ENCODE results near the gene RAPGEF4.
A peak's percentile ranks its signal among the peaks of the same experiment; 100 is the strongest.

The RAPGEF4 gene

DNA sequence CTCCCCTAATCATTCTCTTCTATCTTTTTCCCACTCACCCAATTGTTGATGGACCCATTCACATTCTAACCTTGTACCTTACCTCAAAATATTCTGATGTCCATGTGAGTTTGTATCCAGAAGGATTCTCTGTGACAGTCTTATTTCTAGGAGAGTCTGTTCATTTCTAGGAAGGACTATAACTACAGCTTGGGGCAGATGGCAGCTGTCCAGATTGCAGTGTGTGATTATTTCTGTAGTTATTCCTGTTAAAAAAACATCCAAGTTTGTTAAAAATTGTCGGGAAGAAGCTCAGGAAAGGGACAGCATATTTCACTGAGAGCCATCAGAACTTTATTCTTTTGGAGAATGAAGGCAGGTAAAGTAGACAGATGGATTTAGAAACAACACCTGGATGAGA, 142.6 kb downstream of the RAPGEF4 start:
- no peak overlapping the region for H3K4me3 ChIP-seq (replicated peaks; ENCODE audit: low read depth, low read length)
- peak; percentile 26 for DNase-seq (ENCODE audit: low read depth)
- TF ChIP-seq, protein P1, sequence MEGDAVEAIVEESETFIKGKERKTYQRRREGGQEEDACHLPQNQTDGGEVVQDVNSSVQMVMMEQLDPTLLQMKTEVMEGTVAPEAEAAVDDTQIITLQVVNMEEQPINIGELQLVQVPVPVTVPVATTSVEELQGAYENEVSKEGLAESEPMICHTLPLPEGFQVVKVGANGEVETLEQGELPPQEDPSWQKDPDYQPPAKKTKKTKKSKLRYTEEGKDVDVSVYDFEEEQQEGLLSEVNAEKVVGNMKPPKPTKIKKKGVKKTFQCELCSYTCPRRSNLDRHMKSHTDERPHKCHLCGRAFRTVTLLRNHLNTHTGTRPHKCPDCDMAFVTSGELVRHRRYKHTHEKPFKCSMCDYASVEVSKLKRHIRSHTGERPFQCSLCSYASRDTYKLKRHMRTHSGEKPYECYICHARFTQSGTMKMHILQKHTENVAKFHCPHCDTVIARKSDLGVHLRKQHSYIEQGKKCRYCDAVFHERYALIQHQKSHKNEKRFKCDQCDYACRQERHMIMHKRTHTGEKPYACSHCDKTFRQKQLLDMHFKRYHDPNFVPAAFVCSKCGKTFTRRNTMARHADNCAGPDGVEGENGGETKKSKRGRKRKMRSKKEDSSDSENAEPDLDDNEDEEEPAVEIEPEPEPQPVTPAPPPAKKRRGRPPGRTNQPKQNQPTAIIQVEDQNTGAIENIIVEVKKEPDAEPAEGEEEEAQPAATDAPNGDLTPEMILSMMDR (IDR thresholded peaks at IDR 0.05; ENCODE audit: low read length, missing control alignments) = no peak

DNA sequence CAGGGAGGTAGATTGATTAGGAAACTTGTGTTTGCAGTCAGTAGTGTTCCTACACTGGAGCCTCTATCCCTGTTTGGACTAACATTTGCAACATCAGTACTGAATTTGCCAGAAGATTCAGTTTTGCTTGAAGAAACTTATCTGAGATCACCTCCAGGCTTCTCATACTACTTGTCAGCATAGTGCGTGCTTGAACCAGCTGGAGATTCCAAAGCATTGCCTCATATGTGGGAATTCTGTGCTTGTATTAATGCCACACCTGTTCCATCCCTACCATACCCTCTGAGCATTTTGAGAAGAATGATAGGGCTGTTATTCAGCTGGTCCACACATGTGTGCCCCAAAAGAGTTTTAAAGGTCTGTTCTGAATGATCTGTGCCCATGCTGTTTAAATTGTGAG, 148.7 kb downstream of the RAPGEF4 start:
- DNase-seq (ENCODE audit: low read depth) = no peak
- TF ChIP-seq, protein P1 (IDR thresholded peaks at IDR 0.05; ENCODE audit: low read length, missing control alignments) = no peak
- H3K4me3 ChIP-seq (replicated peaks; ENCODE audit: low read depth, low read length) = no peak overlapping the region

DNA sequence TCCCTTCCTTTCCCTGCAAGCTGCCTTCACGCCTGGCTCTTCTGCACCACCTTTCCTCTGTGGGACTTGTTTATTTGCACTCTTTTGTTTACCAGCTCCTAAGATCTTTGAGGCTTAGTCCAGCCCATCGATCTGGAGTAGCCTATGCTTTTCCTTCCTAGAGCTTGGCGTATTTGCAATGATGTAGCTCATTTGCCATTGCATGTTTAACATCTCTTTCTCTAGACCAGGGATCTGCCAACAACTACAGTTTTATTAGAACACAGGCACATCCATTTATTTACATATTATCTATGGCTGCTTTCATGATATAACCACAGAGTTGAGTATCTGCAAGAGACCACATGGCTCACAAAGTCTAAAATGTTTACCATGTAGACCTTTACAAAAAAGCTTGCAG, 150.4 kb downstream of the RAPGEF4 start:
- no peak overlapping the region for H3K4me3 ChIP-seq (replicated peaks; ENCODE audit: low read depth, low read length)
- TF ChIP-seq, protein P1 (IDR thresholded peaks at IDR 0.05; ENCODE audit: low read length, missing control alignments) = no peak

DNA sequence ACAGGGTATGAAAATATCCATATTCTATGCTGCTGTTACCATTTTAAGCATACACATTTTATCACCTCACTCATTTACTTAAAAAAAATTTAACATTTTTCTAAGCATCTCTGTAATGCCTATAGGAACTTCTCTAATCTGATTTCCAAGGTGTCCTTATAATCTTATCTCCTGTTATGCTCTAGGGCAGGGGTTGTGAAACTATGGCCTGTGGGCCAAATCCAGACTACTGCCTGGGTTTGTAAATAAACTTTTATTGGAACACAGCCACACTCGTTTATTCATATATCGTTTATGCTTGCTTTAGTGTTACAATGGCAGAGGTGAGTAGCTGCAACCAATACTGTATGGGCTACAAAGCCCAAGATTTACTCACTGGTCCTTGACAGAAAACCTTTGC, 151.6 kb downstream of the RAPGEF4 start:
- DNase-seq (ENCODE audit: low read depth) = no peak
- no peak overlapping the region for H3K4me3 ChIP-seq (replicated peaks; ENCODE audit: low read depth, low read length)
- TF ChIP-seq, protein P1 (IDR thresholded peaks at IDR 0.05; ENCODE audit: low read length, missing control alignments) = no peak

More for the DNA sequence above, 150.4 kb downstream of the RAPGEF4 start:
- DNase-seq (ENCODE audit: low read depth) = no peak

DNA sequence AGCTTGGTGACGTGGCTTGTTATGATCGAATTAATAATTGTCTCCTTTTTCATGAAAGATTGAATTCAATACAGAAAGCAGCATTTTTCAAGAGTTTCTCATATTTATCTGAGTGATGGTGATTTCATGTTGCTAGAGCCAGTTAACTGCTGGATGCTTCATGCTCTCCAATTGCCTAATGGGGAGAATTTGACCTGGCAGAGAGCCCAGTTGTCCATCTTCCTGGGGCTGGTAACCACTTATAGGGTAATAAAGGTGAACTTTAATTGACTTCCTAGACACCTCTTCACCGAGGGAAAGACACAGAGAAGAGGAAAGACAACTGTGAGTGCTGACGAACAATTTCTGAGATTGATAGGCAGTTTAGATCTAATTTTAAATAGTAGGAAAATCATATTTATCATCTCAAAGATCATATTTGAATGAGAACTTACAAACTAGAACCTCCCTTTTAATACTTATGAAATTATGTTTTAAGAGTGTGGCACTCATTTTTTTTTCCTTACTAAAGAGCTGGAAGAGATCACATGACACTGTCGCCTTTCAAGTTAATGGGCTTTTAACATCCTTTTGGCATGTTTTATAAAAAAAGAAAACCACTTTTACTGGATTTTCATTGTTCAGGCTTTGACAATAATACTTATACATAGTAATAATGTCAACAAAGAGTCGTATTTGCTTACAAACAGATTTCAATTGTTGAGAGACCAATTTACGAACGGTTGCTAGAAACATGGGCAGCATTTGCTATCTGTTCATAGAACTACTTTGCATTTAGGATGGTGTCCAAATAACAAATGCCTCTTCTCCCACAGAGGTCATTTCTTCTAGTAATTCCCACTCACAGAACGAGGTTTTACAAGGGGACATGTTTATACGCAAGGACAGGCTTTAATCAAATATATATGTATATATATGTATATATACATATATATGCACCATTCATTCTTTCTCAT, 153.3 kb downstream of the RAPGEF4 start:
- no peak overlapping the region for H3K4me3 ChIP-seq (replicated peaks; ENCODE audit: low read depth, low read length)
- TF ChIP-seq, protein P1 (IDR thresholded peaks at IDR 0.05; ENCODE audit: low read length, missing control alignments) = no peak
- DNase-seq (ENCODE audit: low read depth) = no peak

DNA sequence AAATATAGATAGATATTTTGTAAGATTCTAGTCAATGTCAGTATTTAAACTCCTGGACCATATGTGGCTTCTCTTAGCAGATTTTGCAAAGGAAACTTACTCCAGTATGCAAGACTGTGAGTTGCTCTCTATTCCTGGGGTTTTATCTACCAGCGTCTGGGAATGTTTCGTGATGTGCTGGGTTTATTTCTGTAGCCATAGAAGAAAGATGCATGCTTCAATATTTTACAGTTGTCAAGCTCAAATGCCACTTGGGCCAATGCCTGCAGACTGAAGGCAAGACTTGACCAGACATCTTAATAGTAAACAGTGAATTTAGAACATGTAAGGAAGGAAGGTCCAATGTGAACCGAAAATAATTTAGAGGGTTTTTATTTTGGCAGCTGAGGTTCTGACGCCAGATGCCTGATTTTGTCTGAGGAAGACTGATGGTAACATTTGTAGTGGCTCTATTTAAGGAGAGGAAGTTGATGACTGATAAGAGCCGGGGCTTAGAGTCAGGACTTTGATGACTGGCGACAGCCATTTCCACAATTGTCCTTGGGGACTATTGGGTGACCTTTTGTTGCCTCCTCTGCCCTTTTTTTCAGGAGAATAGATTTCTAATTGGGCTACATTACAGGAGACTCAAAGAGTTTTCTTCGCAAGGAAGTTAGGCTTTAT, 154.3 kb downstream of the RAPGEF4 start:
- TF ChIP-seq, protein P1 (IDR thresholded peaks at IDR 0.05; ENCODE audit: low read length, missing control alignments) = no peak
- DNase-seq (ENCODE audit: low read depth) = no peak
- no peak overlapping the region for H3K4me3 ChIP-seq (replicated peaks; ENCODE audit: low read depth, low read length)
